HG03571 (cell line): ENCODE results near the gene AP3S2.
"Not testable (repeated sequence)": the region's sequence is repeated elsewhere in the genome, so short reads cannot be mapped to it uniquely, and the experiment has no call there.

Experiments used
- ATAC-seq: cut with Tn5 transposase; IDR thresholded peaks from one replicate; pipeline ENCODE4 v1.9.1; 2021; ENCODE audit not compliant: unreplicated experiment

AP3S2 gene

GRCh38 chr15:89893696-89894447 lies at the start of gene AP3S2:
TSS of gene AP3S2 (minus strand) at chr15:89893994. CDS start at chr15:89893949, 45 bp downstream.
- ATAC-seq, result peak; percentile 92

GRCh38 chr15:89939910-89940309 lies 46.1 kb upstream of the AP3S2 start:
- ATAC-seq, result no peak

GRCh38 chr15:89939377-89939776 lies 45.6 kb upstream of the AP3S2 start:
- not testable (repeated sequence) for ATAC-seq

GRCh38 chr15:89937365-89938350 lies 43.9 kb upstream of the AP3S2 start:
- ATAC-seq, result no peak

- no peak for ATAC-seq
Observed at GRCh38 chr15:89936786-89937265, 43.0 kb upstream of the AP3S2 start.

GRCh38 chr15:89936051-89936785 lies 42.4 kb upstream of the AP3S2 start:
- ATAC-seq, result no peak

GRCh38 chr15:89932880-89933279 lies 39.1 kb upstream of the AP3S2 start:
- no peak for ATAC-seq

- no peak for ATAC-seq
Observed at GRCh38 chr15:89928421-89928820, 34.6 kb upstream of the AP3S2 start.

GRCh38 chr15:89926158-89926557 lies 32.4 kb upstream of the AP3S2 start:
- ATAC-seq, result no peak

GRCh38 chr15:89917442-89918101 lies 23.8 kb upstream of the AP3S2 start:
- no peak for ATAC-seq

GRCh38 chr15:89916660-89917059 lies 22.9 kb upstream of the AP3S2 start:
- no peak for ATAC-seq

- no peak for ATAC-seq
Observed at GRCh38 chr15:89912674-89913396, 19.0 kb upstream of the AP3S2 start, which contains the start of gene ARPIN. TSS of gene ARPIN (minus strand) at chr15:89912952. CDS start at chr15:89912835, 117 bp downstream.

GRCh38 chr15:89912145-89912673 lies 18.4 kb upstream of the AP3S2 start:
- ATAC-seq, result no peak

GRCh38 chr15:89910891-89911626 lies 17.3 kb upstream of the AP3S2 start:
- no peak for ATAC-seq

GRCh38 chr15:89909611-89910010 lies 15.8 kb upstream of the AP3S2 start:
- no peak for ATAC-seq

GRCh38 chr15:89908226-89908625 lies 14.4 kb upstream of the AP3S2 start:
- no peak for ATAC-seq

- ATAC-seq, result no peak
Observed at GRCh38 chr15:89907289-89907688, 13.5 kb upstream of the AP3S2 start.

- ATAC-seq, result no peak
Observed at GRCh38 chr15:89905846-89906378, 12.1 kb upstream of the AP3S2 start.
